A673 (cell line): ENCODE results near the gene KCNK16. TPM values are rescaled to one million over a fixed set of nuclear protein-coding genes. Genes with fewer than 3 reads are reported as not detected.

Experiments used
- BruUV-seq: library from RNA; stranded (reverse); fragments of 400-500 nt; replicated peaks from 2 replicates; lab custom pipeline; 2021; lab: Mats Ljungman, UMichigan
- CTCF ChIA-PET: fragments of 300-600 bp; sonication (Branson Sonifier 250); formaldehyde crosslinking; loops from one replicate; lab custom pipeline; 2022; ENCODE audit warnings: antibody characterized with exemption; lab: Charles Lee
- POLR2A ChIA-PET: fragments of 300-600 bp; sonication (Branson Sonifier 250); formaldehyde crosslinking; loops from one replicate; lab custom pipeline; 2022; ENCODE audit warnings: antibody characterized with exemption; ENCODE audit not compliant: low non-redundant PET; lab: Charles Lee
- DNase-seq: peaks from one replicate; pipeline ENCODE4 v3.0.0-alpha.2; 2015; ENCODE audit warnings: low spot score
- H3K27ac ChIP-seq: fragments of 200-600 bp; sonication (generic); 2 replicates; pipeline ENCODE4 v1.5.1; 2016; ENCODE audit warnings: mixed run types, low read depth, mild to moderate bottlenecking, mixed read lengths, antibody characterized with exemption, low read length; ENCODE audit not compliant: poor library complexity, severe bottlenecking
- H3K27me3 ChIP-seq: fragments of 200-600 bp; sonication (generic); replicated peaks from 2 replicates; pipeline ENCODE4 v1.6.1; 2017; ENCODE audit warnings: mixed run types, low read depth, mild to moderate bottlenecking, mixed read lengths, antibody characterized with exemption, low read length; ENCODE audit not compliant: insufficient read depth, poor library complexity
- H3K36me3 ChIP-seq: fragments of 200-600 bp; sonication (generic); 2 replicates; pipeline ENCODE4 v1.6.1; 2016; ENCODE audit warnings: mixed run types, mild to moderate bottlenecking, mixed read lengths, antibody characterized with exemption, low read length; ENCODE audit not compliant: insufficient read depth, poor library complexity, severe bottlenecking
- H3K4me1 ChIP-seq: fragments of 200-600 bp; sonication (generic); 2 replicates; pipeline ENCODE4 v1.6.1; 2017; ENCODE audit warnings: mixed run types, mild to moderate bottlenecking, mixed read lengths, antibody characterized with exemption, low read length; ENCODE audit not compliant: insufficient read depth, poor library complexity, severe bottlenecking
- H3K4me3 ChIP-seq: fragments of 200-600 bp; sonication (generic); 2 replicates; pipeline ENCODE4 v1.5.1; 2016; ENCODE audit warnings: low read depth, mixed run types, mild to moderate bottlenecking, mixed read lengths, low read length; ENCODE audit not compliant: poor library complexity, severe bottlenecking
- H3K9me3 ChIP-seq: fragments of 200-600 bp; sonication (generic); 2 replicates; pipeline ENCODE4 v1.6.1; 2016; ENCODE audit warnings: mixed run types, low read depth, mild to moderate bottlenecking, mixed read lengths, antibody characterized with exemption, low read length; ENCODE audit not compliant: poor library complexity, severe bottlenecking
- EZH2 ChIP-seq: fragments of 200-600 bp; sonication (generic); IDR thresholded peaks from 2 replicates; pipeline ENCODE4 v1.6.1; 2017; ENCODE audit warnings: borderline replicate concordance, low read depth, mild to moderate bottlenecking, mixed read lengths, antibody characterized with exemption, low read length; ENCODE audit not compliant: poor library complexity, severe bottlenecking
- intact Hi-C: fragments of 100-400 bp; cut with micrococcal nuclease; formaldehyde crosslinking; loops from one replicate; pipeline ENCODE4 v1.10.0; 2022; ENCODE audit not compliant: unreplicated experiment
- total RNA-seq: library from RNA; stranded (reverse); gene quantifications from 2 replicates; pipeline ENCODE4 v1.2.3, GENCODE V29; 2021
- TF ChIP-seq, protein P1 (sequence below): fragments of 300-800, 200-600 bp; sonication (generic); conservative IDR thresholded peaks from 2 replicates; pipeline ENCODE4 v1.5.1; 2017; ENCODE audit warnings: low read depth, mild to moderate bottlenecking, antibody characterized with exemption, low read length, moderate library complexity, mixed read lengths

KCNK16 gene
- total RNA-seq, 1 experiment from 2014 or later, result not detected

GRCh38 chr6:39342692-39343395 is 20.3 kb upstream of the KCNK16 start:
- DNase-seq, result no peak
- BruUV-seq, result no TSS peak
- ChIA-PET POLR2A (no interaction called here), CTCF (no interaction called here)
- TF ChIP-seq EZH2, result no peak
- TF ChIP-seq, protein P1, sequence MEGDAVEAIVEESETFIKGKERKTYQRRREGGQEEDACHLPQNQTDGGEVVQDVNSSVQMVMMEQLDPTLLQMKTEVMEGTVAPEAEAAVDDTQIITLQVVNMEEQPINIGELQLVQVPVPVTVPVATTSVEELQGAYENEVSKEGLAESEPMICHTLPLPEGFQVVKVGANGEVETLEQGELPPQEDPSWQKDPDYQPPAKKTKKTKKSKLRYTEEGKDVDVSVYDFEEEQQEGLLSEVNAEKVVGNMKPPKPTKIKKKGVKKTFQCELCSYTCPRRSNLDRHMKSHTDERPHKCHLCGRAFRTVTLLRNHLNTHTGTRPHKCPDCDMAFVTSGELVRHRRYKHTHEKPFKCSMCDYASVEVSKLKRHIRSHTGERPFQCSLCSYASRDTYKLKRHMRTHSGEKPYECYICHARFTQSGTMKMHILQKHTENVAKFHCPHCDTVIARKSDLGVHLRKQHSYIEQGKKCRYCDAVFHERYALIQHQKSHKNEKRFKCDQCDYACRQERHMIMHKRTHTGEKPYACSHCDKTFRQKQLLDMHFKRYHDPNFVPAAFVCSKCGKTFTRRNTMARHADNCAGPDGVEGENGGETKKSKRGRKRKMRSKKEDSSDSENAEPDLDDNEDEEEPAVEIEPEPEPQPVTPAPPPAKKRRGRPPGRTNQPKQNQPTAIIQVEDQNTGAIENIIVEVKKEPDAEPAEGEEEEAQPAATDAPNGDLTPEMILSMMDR, result no peak
- Histone ChIP-seq H3K4me1 (no peaks in the 10 kb centered on the region), H3K27ac (no peak overlapping the region), H3K27me3 (peaks cover under 1% of the 10 kb centered on the region), H3K4me3 (no peak overlapping the region), H3K36me3 (no peaks in the 10 kb centered on the region), H3K9me3 (no peaks in the 10 kb centered on the region)
- intact Hi-C loops, result no loop called here

GRCh38 chr6:39341937-39342336 is 19.4 kb upstream of the KCNK16 start:
- Histone ChIP-seq H3K36me3 (no peaks in the 10 kb centered on the region), H3K27ac (no peak overlapping the region), H3K4me1 (no peaks in the 10 kb centered on the region), H3K27me3 (peaks cover 5% of the 10 kb centered on the region), H3K9me3 (no peaks in the 10 kb centered on the region), H3K4me3 (no peak overlapping the region)
- POLR2A ChIA-PET, result no interaction called here
- BruUV-seq, result no TSS peak
- intact Hi-C loops, result no loop called here
- no peak for DNase-seq
- TF ChIP-seq, protein P1, result no peak
- TF ChIP-seq EZH2, result no peak
- CTCF ChIA-PET, result no interaction called here

DNA sequence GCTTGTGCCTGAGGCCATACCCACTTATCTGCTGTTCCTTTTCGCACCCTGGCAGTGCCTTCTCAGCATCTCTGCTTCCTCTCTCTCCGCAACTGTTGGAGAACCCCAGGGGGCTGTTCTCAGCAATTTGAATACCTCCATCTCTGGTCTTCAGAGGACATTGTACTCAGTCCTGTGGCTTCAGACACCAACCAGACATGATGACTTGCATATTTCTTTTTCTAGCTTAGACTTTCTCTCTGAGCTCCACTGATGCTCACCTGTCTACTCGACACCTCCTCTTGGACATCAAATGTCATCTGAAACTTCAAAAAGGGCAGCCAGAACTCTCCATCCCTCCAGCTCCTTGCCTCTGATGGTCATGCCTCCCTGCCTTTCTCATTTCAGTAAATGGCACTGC is 18.9 kb upstream of the KCNK16 start:
- CTCF ChIA-PET, result no interaction called here
- BruUV-seq, result no TSS peak
- POLR2A ChIA-PET, result no interaction called here
- no peaks in the 10 kb centered on the region for H3K4me1 ChIP-seq
- no peak overlapping the region for H3K27ac ChIP-seq
- H3K9me3 ChIP-seq, result no peaks in the 10 kb centered on the region
- no peaks in the 10 kb centered on the region for H3K36me3 ChIP-seq
- intact Hi-C loops, result no loop called here
- H3K4me3 ChIP-seq, result no peak overlapping the region
- H3K27me3 ChIP-seq, result peaks cover 5% of the 10 kb centered on the region
- TF ChIP-seq EZH2, result no peak
- TF ChIP-seq, protein P1, result no peak
- DNase-seq, result no peak
